SKM-1 (cell line): ENCODE measurements around the gene GAL3ST2.
"Not testable (repeated sequence)": the region's sequence is repeated elsewhere in the genome, so short reads cannot be mapped to it uniquely, and the experiment has no call there.

ENCODE experiments used
- DNase-seq: peaks from one replicate; lab custom pipeline; 2025; ENCODE audit not compliant: unreplicated experiment; lab: John Stamatoyannopoulos, UW

GAL3ST2 gene

GRCh38 chr2:241767464-241768250, 9.0 kb upstream of the GAL3ST2 start:
- DNase-seq, result no peak

GRCh38 chr2:241768251-241768711, 8.3 kb upstream of the GAL3ST2 start:
- DNase-seq, result no peak

GRCh38 chr2:241768850-241769249, 7.8 kb upstream of the GAL3ST2 start:
- no peak for DNase-seq

- DNase-seq, result no peak
Observed at GRCh38 chr2:241769819-241770184, 6.8 kb upstream of the GAL3ST2 start.

- DNase-seq, result no peak
Observed at GRCh38 chr2:241770185-241770935, 6.3 kb upstream of the GAL3ST2 start.

GRCh38 chr2:241770936-241771285, 5.7 kb upstream of the GAL3ST2 start:
- no peak for DNase-seq

- DNase-seq, result no peak
Observed at GRCh38 chr2:241771286-241772062, 5.1 kb upstream of the GAL3ST2 start.

GRCh38 chr2:241772063-241772499, 4.5 kb upstream of the GAL3ST2 start:
- DNase-seq, result no peak

GRCh38 chr2:241773511-241774418, 2.9 kb upstream of the GAL3ST2 start:
- no peak for DNase-seq

GRCh38 chr2:241774419-241775222, 2.0 kb upstream of the GAL3ST2 start:
- no peak for DNase-seq

- DNase-seq, result no peak
Observed at GRCh38 chr2:241775223-241776177, 1.1 kb upstream of the GAL3ST2 start.

- DNase-seq, result no peak
Observed at GRCh38 chr2:241777170-241777685, 606 bp downstream of the GAL3ST2 start.

- DNase-seq, result no peak
Observed at GRCh38 chr2:241777686-241778627, 1.3 kb downstream of the GAL3ST2 start.

GRCh38 chr2:241780939-241781569, 4.4 kb downstream of the GAL3ST2 start:
- no peak for DNase-seq

GRCh38 chr2:241782053-241782452, 5.4 kb downstream of the GAL3ST2 start:
- DNase-seq, result not testable (repeated sequence)

GRCh38 chr2:241788135-241788534, 11.5 kb downstream of the GAL3ST2 start:
- no peak for DNase-seq

GRCh38 chr2:241788572-241788971, 11.9 kb downstream of the GAL3ST2 start:
- DNase-seq, result no peak
